IMR-90 (cell line): ENCODE measurements around the gene NTM. TPM values are rescaled to one million over a fixed set of nuclear protein-coding genes. Genes with fewer than 3 reads are reported as not detected.

Experiments
- ATAC-seq: fragments of 200-7000 bp; cut with Tn5 transposase; 2 replicates; pipeline ENCODE4 v1.9.1; 2020; ENCODE audit warnings: low read depth, mild to moderate bottlenecking, moderate library complexity
- BruUV-seq: library from RNA; stranded (reverse); fragments of 400-500 nt; replicated peaks from 2 replicates; lab custom pipeline; 2021; lab: Mats Ljungman, UMichigan
- CTCF ChIA-PET: fragments of 300-600 bp; formaldehyde crosslinking; extraction: SDS; loops from one replicate; lab custom pipeline; 2021; ENCODE audit warnings: antibody characterized with exemption; lab: Yijun Ruan, JAX
- POLR2A ChIA-PET: fragments of 300-600 bp; sonication (Branson Sonifier 250); formaldehyde crosslinking; loops from one replicate; lab custom pipeline; 2022; ENCODE audit warnings: antibody characterized with exemption; ENCODE audit not compliant: unreplicated experiment; lab: Charles Lee
- DNase-seq: peaks from one replicate; pipeline ENCODE4 v3.0.0; 2013
- H2AFZ ChIP-seq: replicated peaks from 2 replicates; pipeline ENCODE3; 2013; ENCODE audit warnings: low read length, mild to moderate bottlenecking; ENCODE audit not compliant: poor library complexity
- H2AK5ac ChIP-seq: 2 replicates; pipeline ENCODE4 v1.6.1; 2013; ENCODE audit warnings: low read depth, low read length, inconsistent platforms
- H2AK9ac ChIP-seq: replicated peaks from 2 replicates; pipeline ENCODE3; 2013; ENCODE audit warnings: mild to moderate bottlenecking, low read depth, low read length, moderate library complexity; ENCODE audit not compliant: poor library complexity
- H2BK120ac ChIP-seq: 2 replicates; pipeline ENCODE4 v1.6.1; 2013; ENCODE audit warnings: low read depth, low read length, inconsistent platforms
- H2BK15ac ChIP-seq: 3 replicates; pipeline ENCODE4 v1.6.1; 2013; ENCODE audit warnings: low read depth, low read length, inconsistent platforms
- H2BK20ac ChIP-seq: 2 replicates; pipeline ENCODE4 v1.6.1; 2013; ENCODE audit warnings: low read depth, mild to moderate bottlenecking, inconsistent platforms, low read length, moderate library complexity
- H2BK5ac ChIP-seq: 2 replicates; pipeline ENCODE4 v1.6.1; 2013; ENCODE audit warnings: mild to moderate bottlenecking, low read depth, low read length, inconsistent platforms; ENCODE audit not compliant: poor library complexity, severe bottlenecking
- H3K14ac ChIP-seq: replicated peaks from 2 replicates; pipeline ENCODE4 v1.6.1; 2013; ENCODE audit warnings: low read depth, low read length, inconsistent platforms
- H3K18ac ChIP-seq: 2 replicates; pipeline ENCODE4 v1.6.1; 2013; ENCODE audit warnings: low read depth, low read length, control low read depth
- H3K23ac ChIP-seq: 2 replicates; pipeline ENCODE4 v1.6.1; 2013; ENCODE audit warnings: low read depth, low read length, inconsistent platforms
- H3K27ac ChIP-seq: 2 replicates; pipeline ENCODE4 v1.5.1; 2013; ENCODE audit warnings: mild to moderate bottlenecking, control low read depth, low read length; ENCODE audit not compliant: insufficient read depth
- H3K27me3 ChIP-seq: 2 replicates; pipeline ENCODE4 v1.6.1; 2013; ENCODE audit warnings: low read length; ENCODE audit not compliant: control insufficient read depth, insufficient read depth
- H3K36me3 ChIP-seq: 2 replicates; pipeline ENCODE4 v1.6.1; 2013; ENCODE audit warnings: low read length, mixed read lengths; ENCODE audit not compliant: control insufficient read depth, insufficient read depth
- H3K4ac ChIP-seq: 2 replicates; pipeline ENCODE4 v1.6.1; 2013; ENCODE audit warnings: low read depth, low read length, inconsistent platforms
- H3K4me1 ChIP-seq: 2 replicates; pipeline ENCODE4 v1.6.1; 2013; ENCODE audit warnings: low read length, mixed read lengths; ENCODE audit not compliant: control insufficient read depth, insufficient read depth
- H3K4me2 ChIP-seq: 2 replicates; pipeline ENCODE4 v1.6.1; 2013; ENCODE audit warnings: low read depth, mild to moderate bottlenecking, control low read depth, low read length, moderate library complexity
- H3K4me3 ChIP-seq: 2 replicates; pipeline ENCODE4 v1.5.1; 2013; ENCODE audit warnings: low read depth, mild to moderate bottlenecking, control low read depth, low read length, moderate library complexity; ENCODE audit not compliant: insufficient read depth
- H3K56ac ChIP-seq: 2 replicates; pipeline ENCODE4 v1.6.1; 2013; ENCODE audit warnings: low read length, inconsistent platforms; ENCODE audit not compliant: insufficient read depth; ENCODE audit errors: extremely low read depth
- H3K79me1 ChIP-seq, 2 experiments: 2 replicates each; pipeline ENCODE4 v1.6.1; 2013; ENCODE audit warnings: low read length in 2 of 2, inconsistent platforms in 1 of 2, low read depth in 1 of 2
- H3K9ac ChIP-seq: 2 replicates; pipeline ENCODE4 v1.6.1; 2013; ENCODE audit warnings: low read depth, low read length, control low read depth
- H3K9me1 ChIP-seq: 2 replicates; pipeline ENCODE4 v1.6.1; 2013; ENCODE audit warnings: low read length, inconsistent platforms; ENCODE audit not compliant: insufficient read depth
- H3K9me3 ChIP-seq: 2 replicates; pipeline ENCODE4 v1.6.1; 2013; ENCODE audit warnings: low read length; ENCODE audit not compliant: control insufficient read depth, insufficient read depth
- H4K20me1 ChIP-seq: 2 replicates; pipeline ENCODE4 v1.6.1; 2013; ENCODE audit warnings: low read length, inconsistent platforms; ENCODE audit not compliant: insufficient read depth
- H4K5ac ChIP-seq: 2 replicates; pipeline ENCODE4 v1.6.1; 2013; ENCODE audit warnings: mild to moderate bottlenecking, low read depth, low read length, control low read depth
- H4K8ac ChIP-seq, 2 experiments: 2 replicates each; pipeline ENCODE4 v1.6.1; 2013; ENCODE audit warnings: low read depth in 2 of 2, low read length in 2 of 2, control low read depth in 1 of 2, inconsistent platforms in 1 of 2
- H4K91ac ChIP-seq: 2 replicates; pipeline ENCODE4 v1.6.1; 2013; ENCODE audit warnings: low read depth, low read length, inconsistent platforms; ENCODE audit not compliant: insufficient read depth
- CHD1 ChIP-seq: IDR thresholded peaks from 2 replicates; pipeline ENCODE4 v1.6.1; 2012; ENCODE audit warnings: low read depth, low read length, improper control_type of control experiment
- CTCF ChIP-seq: conservative IDR thresholded peaks from 2 replicates; pipeline ENCODE4 v1.5.1; 2012; ENCODE audit warnings: mild to moderate bottlenecking, low read depth, low read length, improper control_type of control experiment
- FOS ChIP-seq: fragments of 150-350 bp; IDR thresholded peaks from 2 replicates; pipeline ENCODE4 v1.6.1; 2016; ENCODE audit warnings: low read depth, low read length
- MAFK ChIP-seq: IDR thresholded peaks from 2 replicates; pipeline ENCODE4 v1.6.1; 2012; ENCODE audit warnings: low read depth, low read length, improper control_type of control experiment
- POLR2A ChIP-seq: IDR thresholded peaks from 2 replicates; pipeline ENCODE4 v1.6.1; 2012; ENCODE audit warnings: mild to moderate bottlenecking, low read depth, low read length
- SMC3 ChIP-seq: fragments of 150-350 bp; IDR thresholded peaks from 2 replicates; pipeline ENCODE4 v1.6.1; 2016; ENCODE audit warnings: low read depth, mild to moderate bottlenecking, antibody characterized with exemption, low read length, moderate library complexity
- USF2 ChIP-seq: fragments of 150-350 bp; IDR thresholded peaks from 2 replicates; pipeline ENCODE4 v1.6.1; 2017; ENCODE audit warnings: mild to moderate bottlenecking, antibody characterized with exemption, low read length, low read depth
- WGBS, 2 experiments: methylation state at CpG; one replicate each; pipeline versions ENCODE4 v1.1.5 to v1.1.7; 2013; ENCODE audit warnings: missing lambda C conversion rate in 2 of 2; ENCODE audit not compliant: insufficient read length in 1 of 2; ENCODE audit errors: extremely low coverage in 2 of 2; 5-methylcytosine and 5-hydroxymethylcytosine counted together
- dilution Hi-C: fragments of 300-500 bp; cut with HindIII; formaldehyde crosslinking; loops from one replicate; pipeline ENCODE4 v1.14.3; 2018; ENCODE audit warnings: low sequenced_read_pairs; ENCODE audit not compliant: unreplicated experiment
- in situ Hi-C: fragments of 300-500 bp; cut with MboI; formaldehyde crosslinking; loops from 3 replicates; pipeline ENCODE4 v1.14.3; 2019; ENCODE audit warnings: low sequenced_read_pairs, inconsistent platforms, mixed read lengths
- intact Hi-C: fragments of 100-400 bp; cut with micrococcal nuclease; formaldehyde crosslinking; loops from 2 replicates; pipeline ENCODE4 v1.10.0; 2022
- polyA plus RNA-seq, 3 experiments: library from polyadenylated mRNA; depleted of rRNA; stranded (reverse); fragments of >200 nt; gene quantifications; 2 replicates each; pipeline ENCODE4 v1.2.3, GENCODE V29; 2012; ENCODE audit warnings: low replicate concordance in 1 of 3
- total RNA-seq: library from RNA; depleted of rRNA; stranded (reverse); fragments of >200 nt; gene quantifications from 2 replicates; pipeline ENCODE4 v1.2.3, GENCODE V29; 2012

NTM gene
- total and polyA plus RNA-seq, 2 of the 4 experiments (the other 2 are of a cell fraction): 19.5 to 25.5 TPM

GRCh38 chr11:132022733-132023478 lies 652.5 kb downstream of the NTM start:
- Histone ChIP-seq H2BK20ac (no peak overlapping the region), H4K91ac (no peak overlapping the region), H2AFZ (no peak overlapping the region), H3K27ac (peak overlapping the region; percentile 64; the same call in 1 of the 2 replicates), H3K36me3 (no peaks in the 10 kb centered on the region), H3K4me2 (peak overlapping the region; percentile 40; the same call in 1 of the 2 replicates), H3K27me3 (no peaks in the 10 kb centered on the region), H2BK120ac (peak overlapping the region; percentile 70; the same call in 1 of the 2 replicates), H3K9me3 (no peaks in the 10 kb centered on the region), H3K23ac (0 out of 2 replicates have a peak overlapping the region, but pooled peaks have one; percentile 46), H3K9ac (no peak overlapping the region), H3K9me1 (peaks cover 5% of the 10 kb centered on the region), H3K14ac (0 out of 2 replicates have a peak overlapping the region, but pooled peaks have one; percentile 35), H2AK9ac (no peak overlapping the region), H2AK5ac (peak overlapping the region; percentile 5; the same call in 1 of the 2 replicates), H3K18ac (peak overlapping the region; percentile 61), H3K79me1 (peaks cover 11 to 25% of the 10 kb centered on the region in 2 experiments), H4K20me1 (no peaks in the 10 kb centered on the region), H2BK15ac (0 out of 3 replicates have a peak overlapping the region, but pooled peaks have one; percentile 4), H3K56ac (no peak overlapping the region), H4K5ac (peak overlapping the region; percentile 54; the same call in 1 of the 2 replicates), H4K8ac (peak overlapping the region in 1 of 2 experiments; percentile 18; a peak in 1 of 4 replicates), H3K4me1 (peaks cover 17% of the 10 kb centered on the region), H2BK5ac (no peak overlapping the region), H3K4me3 (no peak overlapping the region), H3K4ac (peak overlapping the region; percentile 14)
- no peak for TF ChIP-seq SMC3
- TF ChIP-seq POLR2A: no peak
- no peak for TF ChIP-seq CTCF
- TF ChIP-seq CHD1: no peak
- TF ChIP-seq MAFK: no peak
- peak; percentile 12; the same call in 1 of the 2 replicates for TF ChIP-seq USF2
- no peak for TF ChIP-seq FOS
- WGBS, 2 experiments: no CpG with 5 or more reads among the region's 6 CpGs
- dilution Hi-C loops (no loop called here), intact Hi-C loops (no loop called here), in situ Hi-C loops (no loop called here)
- ChIA-PET CTCF (interaction anchor here (0.8 kb wide), 1 partner anchor 104 kb away, joined by 5 read pairs; no protein-coding TSS in a partner anchor), POLR2A (no interaction called here)
- DNase-seq: peak; percentile 81
- ATAC-seq: peak; percentile 50
- BruUV-seq: no TSS peak
